Osteocyte (in vitro differentiated cells): ENCODE results near the gene PMS2. TPM values are rescaled to one million over a fixed set of nuclear protein-coding genes. Genes with fewer than 3 reads are reported as not detected.

Experiments
- DNase-seq: peaks from one replicate; pipeline ENCODE4 v3.0.0; 2021; ENCODE audit warnings: mixed read lengths; ENCODE audit not compliant: unreplicated experiment; ENCODE audit errors: extremely low spot score
- H3K27ac Mint-ChIP-seq: one replicate; pipeline ENCODE4 v1.8.0; 2021; ENCODE audit warnings: mild to moderate bottlenecking, mixed read lengths; ENCODE audit not compliant: unreplicated experiment
- H3K27me3 Mint-ChIP-seq: one replicate; pipeline ENCODE4 v1.8.0; 2021; ENCODE audit warnings: mixed read lengths; ENCODE audit not compliant: unreplicated experiment
- H3K36me3 Mint-ChIP-seq: one replicate; pipeline ENCODE4 v1.8.0; 2021; ENCODE audit warnings: mixed read lengths; ENCODE audit not compliant: unreplicated experiment
- H3K4me1 Mint-ChIP-seq: one replicate; pipeline ENCODE4 v1.8.0; 2021; ENCODE audit warnings: mixed read lengths; ENCODE audit not compliant: unreplicated experiment
- H3K4me3 Mint-ChIP-seq: one replicate; pipeline ENCODE4 v1.8.0; 2021; ENCODE audit warnings: mild to moderate bottlenecking, moderate library complexity, mixed read lengths; ENCODE audit not compliant: unreplicated experiment
- H3K9me3 Mint-ChIP-seq: one replicate; pipeline ENCODE4 v1.8.0; 2021; ENCODE audit warnings: mixed read lengths; ENCODE audit not compliant: unreplicated experiment
- CTCF ChIP-seq: fragments of 200-600 bp; sonication (generic); IDR thresholded peaks from 2 replicates; pipeline ENCODE4 v1.5.0; 2021; ENCODE audit warnings: antibody characterized with exemption, mild to moderate bottlenecking, moderate library complexity
- total RNA-seq: library from RNA; stranded (reverse); gene quantifications from 2 replicates; pipeline ENCODE4 v1.2.1, GENCODE V29; 2021

The PMS2 gene
- total RNA-seq, 1 donor from 2014 or later, result 21.4 TPM

DNA sequence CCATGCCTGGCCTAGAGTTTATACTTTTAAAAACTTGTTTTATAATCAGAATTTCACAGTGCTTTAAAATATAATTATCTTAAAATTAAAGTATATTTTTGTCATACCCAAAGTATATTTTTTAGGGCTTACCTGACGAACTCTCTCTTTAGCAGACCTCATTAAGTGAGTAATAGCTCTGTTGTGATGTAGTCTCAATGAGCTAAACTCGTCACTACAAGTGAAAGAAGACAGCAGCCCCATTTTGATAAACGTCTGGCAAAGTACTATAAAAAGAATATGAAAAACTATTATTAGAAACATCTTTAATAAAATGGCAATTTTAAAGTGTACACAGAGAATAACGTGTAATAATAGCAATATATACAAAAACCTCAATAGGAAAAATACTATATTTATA is 40.9 kb upstream of the PMS2 start:
- Mint-ChIP-seq H3K27ac (no peak overlapping the region), H3K27me3 (no peaks in the 10 kb centered on the region), H3K4me3 (no peak overlapping the region), H3K4me1 (no peaks in the 10 kb centered on the region), H3K36me3 (peaks cover 29% of the 10 kb centered on the region), H3K9me3 (no peaks in the 10 kb centered on the region)
- no peak for TF ChIP-seq CTCF
- no peak for DNase-seq

DNA sequence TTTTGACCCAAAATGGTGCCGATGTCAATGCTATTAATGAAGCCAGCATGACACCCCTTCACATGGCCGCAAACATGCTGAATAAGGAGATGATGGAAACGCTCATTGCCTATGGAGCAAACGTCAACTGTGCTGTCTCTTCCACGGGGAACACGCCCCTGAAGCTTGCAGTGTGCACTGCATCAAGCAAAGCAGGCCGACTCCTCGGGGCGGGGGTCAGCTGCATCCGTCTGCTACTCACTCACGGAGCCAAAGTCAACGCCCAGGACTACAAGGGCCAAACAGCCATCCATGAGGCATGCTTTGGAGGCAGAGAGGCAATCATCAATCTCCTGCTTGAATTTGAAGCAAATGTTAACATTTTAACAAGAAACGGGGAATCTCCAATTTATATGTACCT is 26.8 kb upstream of the PMS2 start:
- no peak for TF ChIP-seq CTCF
- H3K4me1 Mint-ChIP-seq, result no peaks in the 10 kb centered on the region

GRCh38 chr7:6035165-6035564 is 26.3 kb upstream of the PMS2 start:
- Mint-ChIP-seq H3K27me3 (no peaks in the 10 kb centered on the region), H3K4me3 (no peak overlapping the region)

More for the DNA sequence above, 26.8 kb upstream of the PMS2 start:
- H3K36me3 Mint-ChIP-seq, result peaks cover 51% of the 10 kb centered on the region
- no peak for DNase-seq
- no peak overlapping the region for H3K4me3 Mint-ChIP-seq
- no peaks in the 10 kb centered on the region for H3K27me3 Mint-ChIP-seq
- H3K9me3 Mint-ChIP-seq, result no peaks in the 10 kb centered on the region
- H3K27ac Mint-ChIP-seq, result no peak overlapping the region

DNA sequence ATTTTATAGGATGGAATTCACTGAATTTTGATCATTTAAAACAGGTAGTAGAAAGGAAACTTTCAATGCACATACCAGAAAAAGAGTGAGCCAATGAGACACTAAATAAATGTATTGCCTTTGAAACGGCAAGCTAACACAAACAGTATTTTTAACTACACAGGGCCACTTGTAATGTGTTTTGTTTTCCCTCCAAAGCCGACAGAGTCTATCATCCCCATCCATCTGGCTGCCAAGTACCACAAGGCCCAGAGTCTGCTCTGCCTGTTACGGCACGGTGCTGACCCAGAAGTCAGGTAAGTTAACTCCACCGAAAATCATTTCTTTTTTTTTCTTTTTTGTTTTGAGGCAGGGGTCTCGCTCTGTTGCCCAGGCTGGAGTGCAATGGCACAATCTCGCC is 23.8 kb upstream of the PMS2 start:
- Mint-ChIP-seq H3K4me1 (no peaks in the 10 kb centered on the region), H3K4me3 (no peak overlapping the region), H3K27ac (no peak overlapping the region), H3K27me3 (no peaks in the 10 kb centered on the region), H3K9me3 (no peaks in the 10 kb centered on the region), H3K36me3 (peaks cover 51% of the 10 kb centered on the region)
- no peak for TF ChIP-seq CTCF
- DNase-seq, result no peak

More at GRCh38 chr7:6035165-6035564, 26.3 kb upstream of the PMS2 start:
- Mint-ChIP-seq H3K9me3 (no peaks in the 10 kb centered on the region), H3K4me1 (no peaks in the 10 kb centered on the region), H3K36me3 (peaks cover 46% of the 10 kb centered on the region), H3K27ac (no peak overlapping the region)
- no peak for DNase-seq
- TF ChIP-seq CTCF, result no peak

- H3K4me1 Mint-ChIP-seq, result no peaks in the 10 kb centered on the region
- DNase-seq, result no peak
- H3K9me3 Mint-ChIP-seq, result no peaks in the 10 kb centered on the region
- peaks cover 54% of the 10 kb centered on the region for H3K36me3 Mint-ChIP-seq
- H3K4me3 Mint-ChIP-seq, result no peak overlapping the region
- no peak overlapping the region for H3K27ac Mint-ChIP-seq
- no peak for TF ChIP-seq CTCF
- H3K27me3 Mint-ChIP-seq, result no peaks in the 10 kb centered on the region
Measured at GRCh38 chr7:6032167-6032566, 23.3 kb upstream of the PMS2 start.
